GM19372 (cell line): ENCODE data around the gene CWC15.
"Not testable (repeated sequence)": the region's sequence is repeated elsewhere in the genome, so short reads cannot be mapped to it uniquely, and the experiment has no call there.

ENCODE experiments used
- ATAC-seq: cut with Tn5 transposase; IDR thresholded peaks from one replicate; pipeline ENCODE4 v1.9.1; 2021; ENCODE audit warnings: mild to moderate bottlenecking, low read depth, moderate library complexity; ENCODE audit not compliant: unreplicated experiment

CWC15 gene

GRCh38 chr11:94922321-94923003, 50.9 kb downstream of the CWC15 start:
- no peak for ATAC-seq

DNA sequence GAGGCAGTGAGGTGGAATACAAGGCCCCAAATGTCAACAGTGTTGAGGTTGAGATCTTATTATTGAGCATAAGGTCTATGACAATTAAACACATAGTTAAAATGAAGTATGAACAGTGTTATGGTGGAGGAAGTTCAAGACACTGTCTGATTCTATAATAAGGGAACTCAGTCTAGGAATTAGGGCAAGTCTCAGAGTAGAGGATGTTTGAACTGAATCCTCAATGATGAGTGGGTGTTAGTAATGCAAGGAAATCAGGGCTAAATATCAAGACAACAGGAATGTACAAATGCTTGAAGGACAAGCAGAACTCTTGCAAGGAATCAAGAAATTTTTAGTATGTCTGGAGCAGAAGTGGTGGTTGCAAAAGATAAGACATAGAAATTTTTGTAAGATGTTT, 53.0 kb downstream of the CWC15 start:
- no peak for ATAC-seq

DNA sequence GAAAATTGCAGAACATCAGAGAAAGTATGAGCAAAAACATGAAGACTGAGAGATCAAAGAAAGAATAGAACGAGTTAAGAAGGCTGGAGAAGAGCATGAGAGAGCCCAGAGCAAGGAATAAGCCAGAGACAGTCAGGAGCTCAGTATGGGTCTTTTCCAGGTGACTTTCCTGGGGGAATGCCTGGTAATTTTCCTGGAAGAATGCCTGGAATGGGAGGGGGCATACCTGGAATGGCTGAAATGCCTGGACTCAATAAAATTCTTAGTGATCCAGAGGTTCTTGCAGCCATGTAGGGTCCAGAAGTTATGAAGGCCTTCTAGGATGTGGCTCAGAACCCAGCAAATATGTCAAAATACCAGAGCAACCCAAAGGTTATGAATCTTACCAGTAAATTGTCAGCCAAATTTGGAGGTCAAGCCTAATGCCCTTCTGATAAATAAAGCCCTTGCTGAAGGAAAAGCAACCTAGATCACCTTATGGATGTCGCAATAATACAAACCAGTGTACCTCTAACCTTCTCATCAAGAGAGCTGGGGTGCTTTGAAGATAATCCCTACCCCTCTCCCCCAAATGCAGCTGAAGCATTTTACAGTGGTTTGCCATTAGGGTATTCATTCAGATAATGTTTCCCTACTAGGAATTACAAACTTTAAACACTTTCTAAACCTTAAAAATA, 59.5 kb downstream of the CWC15 start:
- not testable (repeated sequence) for ATAC-seq

DNA sequence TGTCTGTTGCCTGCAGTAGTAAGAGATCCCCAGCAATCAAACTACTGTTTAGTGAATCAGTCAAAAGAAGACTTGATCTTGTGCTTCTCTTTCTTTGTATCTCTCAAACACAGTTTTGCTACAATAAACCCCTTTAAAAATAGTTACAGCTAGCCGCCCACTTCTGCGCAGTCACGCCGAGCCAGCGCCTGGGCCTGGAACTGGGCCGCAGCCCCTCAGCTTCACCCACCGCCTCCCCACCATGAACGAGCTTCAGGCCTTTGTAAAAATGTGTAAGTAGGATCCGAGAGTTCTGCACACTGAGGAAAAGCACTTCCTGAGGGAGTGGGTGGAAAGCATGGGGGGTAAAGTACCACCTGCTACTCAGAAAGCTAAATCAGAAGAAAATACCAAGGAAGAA, 60.5 kb downstream of the CWC15 start:
- ATAC-seq = no peak
